ENCODE data around the gene RNF167.

The RNF167 gene

DNA sequence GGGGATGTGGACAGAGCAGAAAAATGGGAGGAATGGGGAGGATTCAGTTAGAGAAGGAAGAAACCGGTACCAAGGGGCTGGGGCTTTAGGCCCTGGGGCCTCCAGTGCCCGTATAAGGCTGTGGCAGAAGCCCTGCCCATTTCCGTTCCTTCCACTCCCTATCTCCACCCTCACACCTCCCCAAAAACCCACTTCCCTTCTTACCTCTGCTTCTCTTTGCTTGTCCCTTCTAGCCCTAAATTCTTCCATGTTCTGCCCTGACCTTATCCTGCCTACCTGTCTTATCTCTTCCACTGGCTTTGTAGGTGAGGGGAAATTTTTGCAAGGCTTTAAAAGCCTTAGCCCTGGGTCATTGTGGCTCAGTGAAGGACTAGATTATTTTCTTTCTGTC, 4.1 kb downstream of the RNF167 start:
- no peak for FAIRE-seq
- TF ChIP-seq POLR2A (IDR thresholded peaks at IDR 0.05; ENCODE audit: low read depth, low read length) (no peak; the same call in 1 of the 2 replicates), TAF1 (IDR thresholded peaks at IDR 0.05; ENCODE audit: borderline replicate concordance, low read depth, low read length) (0 out of 2 replicates have a peak, but pooled peaks have one; percentile 12)
- DNase-seq (ENCODE audit: insufficient read length) = no peak

DNA sequence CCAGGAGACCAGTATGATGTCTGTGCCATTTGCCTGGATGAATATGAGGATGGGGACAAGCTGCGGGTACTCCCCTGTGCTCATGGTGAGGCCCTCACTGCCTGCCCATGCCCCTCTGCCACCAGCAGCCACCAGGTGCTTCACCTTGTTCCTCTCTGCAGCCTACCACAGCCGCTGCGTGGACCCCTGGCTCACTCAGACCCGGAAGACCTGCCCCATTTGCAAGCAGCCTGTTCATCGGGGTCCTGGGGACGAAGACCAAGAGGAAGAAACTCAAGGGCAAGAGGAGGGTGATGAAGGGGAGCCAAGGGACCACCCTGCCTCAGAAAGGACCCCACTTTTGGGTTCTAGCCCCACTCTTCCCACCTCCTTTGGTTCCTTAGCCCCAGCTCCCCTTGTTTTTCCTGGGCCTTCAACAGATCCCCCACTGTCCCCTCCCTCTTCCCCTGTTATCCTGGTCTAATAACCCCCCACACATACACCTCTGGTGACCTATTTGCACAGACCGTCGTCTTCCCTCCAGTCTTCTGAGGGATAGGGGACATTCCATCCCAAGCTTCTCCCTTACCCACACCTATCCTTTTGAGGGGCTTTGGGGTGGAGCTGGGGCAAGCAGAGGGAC, 4.6 kb downstream of the RNF167 start:
- no peak for DNase-seq (ENCODE audit: insufficient read length)
- no peak for FAIRE-seq
- TF ChIP-seq POLR2AphosphoS5 (IDR thresholded peaks at IDR 0.05; ENCODE audit: low read depth, low read length) (peak; percentile 91), POLR2A (IDR thresholded peaks at IDR 0.05; ENCODE audit: low read depth, low read length) (no peak; the same call in 1 of the 2 replicates)

DNA sequence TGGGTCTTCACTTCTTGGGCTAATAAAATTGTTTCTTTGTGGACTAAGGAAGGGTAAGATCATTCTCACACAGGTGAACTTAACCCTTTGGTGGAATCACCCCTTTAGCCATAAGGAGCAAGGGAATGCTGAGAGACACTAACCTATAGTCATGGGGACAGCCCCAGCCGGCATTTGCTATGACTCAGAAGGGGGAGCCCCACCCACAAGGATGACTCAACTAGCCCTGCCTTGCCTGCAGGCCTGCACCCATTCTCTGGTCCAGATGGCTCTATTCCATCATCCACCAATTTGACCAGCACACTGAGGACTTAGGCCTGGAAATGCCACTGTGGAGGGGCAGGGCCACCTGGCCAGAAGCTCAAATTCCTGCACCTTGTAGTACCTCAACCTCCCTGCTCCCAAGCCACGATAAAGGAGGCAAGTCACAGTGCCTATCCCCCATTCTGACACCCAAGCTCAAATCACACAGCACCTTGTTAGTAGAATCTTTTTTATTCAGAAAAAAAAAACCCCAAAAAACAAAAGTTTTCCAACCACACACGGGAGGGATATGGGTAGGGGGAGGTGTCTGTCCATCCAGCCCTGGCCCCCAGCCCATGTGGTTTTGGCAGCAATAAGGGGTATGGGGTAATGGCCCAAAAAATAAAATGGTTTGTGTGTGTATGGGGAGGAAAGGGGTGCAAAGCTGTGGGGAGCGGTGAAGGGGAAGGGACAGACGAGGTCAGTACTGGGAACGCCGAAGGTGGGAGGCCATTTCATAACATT, 5.3 kb downstream of the RNF167 start:
- FAIRE-seq (peak; percentile 98), DNase-seq (ENCODE audit: insufficient read length) (no peak)
- TF ChIP-seq TAF1 (IDR thresholded peaks at IDR 0.05; ENCODE audit: borderline replicate concordance, low read depth, low read length) (peak; percentile 56), POLR2AphosphoS5 (IDR thresholded peaks at IDR 0.05; ENCODE audit: low read depth, low read length) (peak; percentile 80), POLR2A (IDR thresholded peaks at IDR 0.05; ENCODE audit: low read depth, low read length) (peak; percentile 88)

DNA sequence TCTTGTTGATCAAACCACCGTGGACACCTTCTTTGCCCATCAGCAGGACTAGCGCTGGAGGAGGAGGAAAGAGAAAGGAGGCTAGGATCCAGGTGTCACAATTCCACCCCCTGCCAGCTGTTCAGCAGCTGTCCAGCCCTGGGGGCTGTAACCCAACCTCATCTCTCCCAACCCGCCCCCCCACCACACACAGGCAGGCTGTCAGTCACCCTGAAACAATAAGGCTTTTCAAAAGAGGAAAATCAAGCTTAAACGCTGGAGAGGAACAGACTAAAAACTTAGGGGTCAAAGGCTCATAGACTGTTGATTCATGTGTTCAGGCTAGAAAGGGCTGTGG, 5.8 kb downstream of the RNF167 start:
- no peak for DNase-seq (ENCODE audit: insufficient read length)
- TF ChIP-seq TAF1 (IDR thresholded peaks at IDR 0.05; ENCODE audit: borderline replicate concordance, low read depth, low read length) = no peak
- TF ChIP-seq POLR2A (IDR thresholded peaks at IDR 0.05; ENCODE audit: low read depth, low read length) = no peak
- no peak; the same call in 1 of the 2 replicates for TF ChIP-seq POLR2AphosphoS5 (IDR thresholded peaks at IDR 0.05; ENCODE audit: low read depth, low read length)
- no peak for FAIRE-seq

DNA sequence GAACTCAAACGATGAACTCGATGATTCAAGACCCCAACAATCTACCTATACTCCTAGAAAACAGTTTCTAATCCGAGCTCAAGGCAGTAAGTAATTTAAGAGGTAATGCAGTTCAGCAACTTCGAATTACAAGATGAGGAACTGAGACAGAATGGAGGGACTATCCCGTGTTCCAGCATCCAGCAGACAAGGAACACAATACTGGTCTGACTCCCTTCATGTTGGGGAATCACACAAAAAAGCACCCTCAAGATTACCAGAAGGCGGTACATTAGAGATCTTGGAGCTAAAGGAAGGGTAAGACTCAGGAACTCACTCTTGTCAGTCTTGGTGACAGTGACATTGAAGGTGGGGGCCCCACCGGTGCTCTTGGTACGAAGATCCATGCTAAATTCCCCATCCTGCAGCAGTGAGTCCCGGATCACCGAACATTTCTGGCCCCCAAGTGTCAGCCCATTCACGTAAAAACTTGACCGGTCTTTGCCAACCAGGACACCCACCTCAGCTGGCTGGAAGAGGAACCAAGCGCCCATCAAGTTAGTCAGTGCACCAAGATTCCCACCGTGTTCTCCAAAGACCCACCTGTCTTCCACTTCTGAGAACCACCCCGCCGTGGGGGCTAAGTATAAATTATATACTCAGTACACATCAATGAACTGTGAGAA, 6.4 kb downstream of the RNF167 start:
- peak; percentile 89 for FAIRE-seq
- no peak for DNase-seq (ENCODE audit: insufficient read length)

DNA sequence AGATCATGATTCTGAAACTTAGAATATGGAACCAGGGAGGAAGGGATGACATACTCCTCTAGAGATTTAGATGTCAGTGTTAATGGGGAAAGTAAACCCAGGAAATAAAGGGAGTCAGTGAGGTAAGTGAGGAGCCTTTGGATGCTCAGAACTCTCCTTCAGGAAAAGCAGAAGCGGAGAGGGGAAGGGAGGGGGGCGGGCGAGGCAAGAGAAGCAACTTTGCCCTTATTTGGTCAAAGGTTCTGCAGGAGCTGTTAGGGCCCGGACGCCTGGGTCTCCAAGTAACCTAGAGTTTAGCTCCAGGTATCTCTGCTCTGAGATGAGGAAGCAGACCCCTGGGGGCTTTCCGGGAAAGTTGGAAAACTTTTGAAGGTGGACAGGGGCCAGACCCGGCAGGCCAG, 6.9 kb downstream of the RNF167 start:
- no peak for FAIRE-seq

More for the DNA sequence above, 6.4 kb downstream of the RNF167 start:
- TF ChIP-seq TAF1 (IDR thresholded peaks at IDR 0.05; ENCODE audit: borderline replicate concordance, low read depth, low read length) (peak; percentile 37; the same call in 1 of the 2 replicates), POLR2AphosphoS5 (IDR thresholded peaks at IDR 0.05; ENCODE audit: low read depth, low read length) (peak; percentile 80; the same call in 1 of the 2 replicates), POLR2A (IDR thresholded peaks at IDR 0.05; ENCODE audit: low read depth, low read length) (peak; percentile 71)

DNA sequence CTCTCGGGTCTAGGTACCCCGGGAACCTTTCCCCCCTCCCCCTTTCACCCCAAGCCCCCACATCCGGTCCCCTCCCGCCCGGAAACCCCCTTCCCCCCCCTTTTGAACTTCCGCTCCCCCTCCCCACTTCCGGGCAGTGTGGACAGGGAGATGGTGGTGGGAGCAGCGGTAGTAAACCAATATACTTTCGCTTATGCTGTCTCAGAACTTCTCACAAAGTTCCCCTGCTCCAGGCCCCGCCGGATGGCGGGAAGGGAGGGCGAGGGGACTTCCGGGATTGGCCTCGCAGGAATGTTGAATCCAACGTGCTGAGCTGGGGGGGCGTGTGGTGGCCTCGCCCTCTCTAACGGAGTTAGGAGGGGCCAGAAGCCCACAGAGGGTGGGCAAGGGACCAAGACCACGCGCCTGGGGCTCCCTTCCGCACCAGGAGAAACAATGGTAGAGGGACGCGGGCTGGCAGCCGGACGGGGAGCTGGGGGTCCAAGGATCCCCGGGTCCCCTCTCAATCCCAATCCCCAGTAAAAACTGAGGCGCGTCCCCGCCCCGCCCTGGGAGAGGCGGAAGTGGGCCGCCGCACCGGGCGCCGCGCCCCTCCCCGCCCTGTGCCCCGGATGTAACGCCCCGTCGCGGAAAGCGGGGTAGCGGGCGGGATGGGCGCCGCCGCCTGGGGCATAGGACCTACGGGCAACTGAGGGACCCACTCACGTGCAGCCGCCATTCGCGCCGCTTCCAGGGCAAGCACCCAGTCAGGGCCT, 7.5 kb downstream of the RNF167 start:
- DNase-seq (ENCODE audit: insufficient read length) (no peak), FAIRE-seq (peak; percentile 96)
- TF ChIP-seq POLR2AphosphoS5 (IDR thresholded peaks at IDR 0.05; ENCODE audit: low read depth, low read length) (peak; percentile 44; the same call in 1 of the 2 replicates), POLR2A (IDR thresholded peaks at IDR 0.05; ENCODE audit: low read depth, low read length) (peak; percentile 24; the same call in 1 of the 2 replicates), TAF1 (IDR thresholded peaks at IDR 0.05; ENCODE audit: borderline replicate concordance, low read depth, low read length) (peak; percentile 68; the same call in 1 of the 2 replicates)

More for the DNA sequence above, 6.9 kb downstream of the RNF167 start:
- TF ChIP-seq POLR2A (IDR thresholded peaks at IDR 0.05; ENCODE audit: low read depth, low read length) = peak; percentile 3; the same call in 1 of the 2 replicates
- no peak for TF ChIP-seq POLR2AphosphoS5 (IDR thresholded peaks at IDR 0.05; ENCODE audit: low read depth, low read length)
- DNase-seq (ENCODE audit: insufficient read length) = no peak

DNA sequence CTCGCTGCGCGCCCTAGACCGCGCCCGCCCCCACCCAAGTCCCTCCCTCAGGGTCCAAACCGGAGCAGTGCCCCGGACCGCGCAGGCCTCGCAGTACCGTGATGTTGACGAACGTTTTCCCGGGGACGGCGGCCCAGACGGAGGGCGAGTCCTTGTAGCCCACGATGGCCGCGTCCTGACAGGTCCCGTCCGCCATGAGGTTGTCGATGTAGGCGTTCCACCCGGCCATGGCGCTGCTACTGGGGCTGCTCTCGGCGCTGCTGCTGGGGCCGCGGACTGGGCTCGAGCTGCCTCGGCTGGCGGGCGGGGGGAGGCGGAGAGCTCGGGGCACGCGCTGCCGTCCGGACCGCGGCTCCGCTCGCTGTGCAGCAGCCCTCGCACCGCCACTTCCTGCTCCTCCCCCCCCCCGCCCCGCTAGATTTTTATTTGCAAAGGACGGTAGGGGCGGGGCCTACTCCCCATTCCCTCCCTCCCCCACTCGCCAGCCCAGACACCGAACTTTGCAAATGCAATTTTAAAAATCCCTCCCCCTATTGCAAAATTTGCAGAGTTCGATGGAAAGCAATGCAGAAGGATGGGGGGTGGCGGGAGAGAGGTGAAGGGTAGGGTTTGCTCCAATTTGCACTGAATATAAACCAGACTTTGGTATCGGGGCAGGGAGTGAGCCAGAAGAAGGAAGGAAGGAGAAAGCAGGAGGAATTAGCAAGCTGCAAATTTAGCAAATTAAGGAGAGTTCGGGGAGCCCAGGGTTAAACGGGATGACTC, 8.3 kb downstream of the RNF167 start, which contains the start of gene PFN1:
Gene PFN1 (minus strand): TSS at position 365 of the 765 bp plus-strand sequence. CDS start 136 bp downstream, at position 229.
- peak; percentile 94 for FAIRE-seq
- peak; percentile 92 for TF ChIP-seq POLR2AphosphoS5 (IDR thresholded peaks at IDR 0.05; ENCODE audit: low read depth, low read length)
- peak; percentile 94 for TF ChIP-seq POLR2A (IDR thresholded peaks at IDR 0.05; ENCODE audit: low read depth, low read length)
- TF ChIP-seq TAF1 (IDR thresholded peaks at IDR 0.05; ENCODE audit: borderline replicate concordance, low read depth, low read length) = peak; percentile 79; the same call in 1 of the 2 replicates
- no peak for DNase-seq (ENCODE audit: insufficient read length)

DNA sequence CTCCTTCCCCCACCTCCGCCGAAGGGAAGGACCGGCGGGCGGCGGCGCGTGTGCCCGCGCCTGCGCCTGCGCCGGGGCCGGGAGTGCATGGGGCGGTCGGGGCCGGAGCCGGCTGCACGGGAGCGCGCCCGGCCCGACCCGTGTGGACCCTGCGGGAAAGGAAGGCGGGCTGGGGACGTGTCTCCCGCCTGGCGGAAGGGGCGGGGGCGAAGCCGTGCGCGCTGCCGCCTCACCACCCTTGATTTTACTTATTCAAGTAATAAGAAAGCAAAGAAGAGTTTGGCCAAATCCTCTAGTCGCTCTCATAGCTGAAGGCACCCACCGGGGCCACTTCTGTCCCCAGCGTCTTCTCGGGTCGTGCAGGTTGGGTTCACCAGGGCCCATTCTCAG, 8.9 kb downstream of the RNF167 start:
- TF ChIP-seq TAF1 (IDR thresholded peaks at IDR 0.05; ENCODE audit: borderline replicate concordance, low read depth, low read length) = no peak
- no peak; the same call in 1 of the 2 replicates for TF ChIP-seq POLR2AphosphoS5 (IDR thresholded peaks at IDR 0.05; ENCODE audit: low read depth, low read length)
- TF ChIP-seq POLR2A (IDR thresholded peaks at IDR 0.05; ENCODE audit: low read depth, low read length) = no peak; the same call in 1 of the 2 replicates
- no peak for FAIRE-seq
- peak; percentile 88 for DNase-seq (ENCODE audit: insufficient read length)

DNA sequence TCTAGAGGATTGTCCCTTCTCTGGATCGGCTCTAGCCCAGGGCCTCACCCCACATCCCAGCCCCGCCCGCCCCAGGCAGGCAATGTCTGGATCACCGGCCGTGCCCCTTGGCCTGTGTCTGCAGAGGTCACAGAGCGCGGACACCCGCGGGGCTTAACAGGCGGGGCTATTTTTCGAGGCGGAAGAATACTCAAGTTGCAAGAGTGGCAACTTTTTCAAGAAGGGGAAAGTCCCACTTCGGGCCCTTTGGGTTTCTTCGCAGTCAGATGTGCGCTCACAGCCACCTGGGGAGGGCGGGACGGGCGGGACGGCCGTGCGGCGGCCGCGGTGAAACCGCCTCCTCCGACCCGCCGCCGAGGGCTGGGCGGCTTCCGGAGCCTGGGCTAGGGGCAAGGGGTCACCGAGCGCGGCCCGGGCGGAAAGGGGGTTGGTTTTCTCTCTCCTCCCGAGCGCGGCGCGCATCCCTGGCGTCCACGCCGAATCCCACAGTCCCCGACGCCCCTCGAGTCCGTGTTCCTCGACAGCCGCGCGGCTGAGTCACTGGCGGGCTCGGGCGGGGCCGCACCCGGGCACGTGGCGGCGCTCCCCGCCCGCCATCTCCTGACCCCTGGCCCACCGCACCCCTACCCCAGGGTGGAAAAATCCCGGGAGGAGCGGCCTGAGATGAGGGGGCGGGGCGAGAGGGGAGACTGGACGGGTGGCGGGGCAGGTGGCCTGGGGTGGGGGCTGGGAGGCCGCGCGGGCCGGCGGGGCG, 9.4 kb downstream of the RNF167 start:
- 0 out of 2 replicates have a peak, but pooled peaks have one; percentile 13 for TF ChIP-seq POLR2AphosphoS5 (IDR thresholded peaks at IDR 0.05; ENCODE audit: low read depth, low read length)
- TF ChIP-seq POLR2A (IDR thresholded peaks at IDR 0.05; ENCODE audit: low read depth, low read length) = no peak
- TF ChIP-seq TAF1 (IDR thresholded peaks at IDR 0.05; ENCODE audit: borderline replicate concordance, low read depth, low read length) = peak; percentile 75; the same call in 1 of the 2 replicates
- FAIRE-seq = peak; percentile 90
- DNase-seq (ENCODE audit: insufficient read length) = no peak

All from GM12892 (cell line).